ENCODE data around the gene ASS1.

Gene ASS1

GRCh38 chr9:130437011-130437789 lies 7.6 kb upstream of the ASS1 start:
- FAIRE-seq: no peak

- no peak for FAIRE-seq
Measured at GRCh38 chr9:130438382-130438981, 6.3 kb upstream of the ASS1 start.

GRCh38 chr9:130441031-130441430 lies 3.7 kb upstream of the ASS1 start:
- no peak for FAIRE-seq

- FAIRE-seq: no peak
Measured at GRCh38 chr9:130442746-130443455, 1.9 kb upstream of the ASS1 start.

GRCh38 chr9:130443456-130443801 lies 1.3 kb upstream of the ASS1 start:
- FAIRE-seq: no peak

- FAIRE-seq: no peak
Measured at GRCh38 chr9:130443840-130444492, 795 bp upstream of the ASS1 start.

- FAIRE-seq: no peak
Measured at GRCh38 chr9:130445268-130445983, 665 bp downstream of the ASS1 start.

- FAIRE-seq: peak; percentile 83
Measured at GRCh38 chr9:130446101-130446861, 1.5 kb downstream of the ASS1 start.

- FAIRE-seq: no peak
Measured at GRCh38 chr9:130447193-130447816, 2.5 kb downstream of the ASS1 start.

- no peak for FAIRE-seq
Measured at GRCh38 chr9:130448035-130448624, 3.4 kb downstream of the ASS1 start.

GRCh38 chr9:130448771-130449603 lies 4.2 kb downstream of the ASS1 start:
- FAIRE-seq: no peak

- no peak for FAIRE-seq
Measured at GRCh38 chr9:130450344-130451003, 5.7 kb downstream of the ASS1 start.

GRCh38 chr9:130451004-130451390 lies 6.2 kb downstream of the ASS1 start:
- no peak for FAIRE-seq

GRCh38 chr9:130451509-130452388 lies 7.0 kb downstream of the ASS1 start:
- no peak for FAIRE-seq

GRCh38 chr9:130452835-130453234 lies 8.1 kb downstream of the ASS1 start:
- no peak for FAIRE-seq

GRCh38 chr9:130453487-130453886 lies 8.7 kb downstream of the ASS1 start:
- FAIRE-seq: no peak

GRCh38 chr9:130454096-130454811 lies 9.5 kb downstream of the ASS1 start:
- FAIRE-seq: no peak

GRCh38 chr9:130454812-130455325 lies 10.1 kb downstream of the ASS1 start:
- FAIRE-seq: no peak
